CD4-positive, CD25-positive, alpha-beta regulatory T cell (primary cell): ENCODE data around the gene SYDE2. TPM values are rescaled to one million over a fixed set of nuclear protein-coding genes. Genes with fewer than 3 reads are reported as not detected.

Experiments
- ATAC-seq, 2 donors: fragments of 150-1000 bp; cut with Tn5 transposase; one replicate each; pipeline ENCODE4 v1.10.0; 2021; ENCODE audit warnings: low read depth in 2 of 2, moderate number of reproducible peaks in 2 of 2, moderate library complexity in 1 of 2
- DNase-seq, 3 donors: peaks; one replicate each; pipeline versions ENCODE4 v3.0.0 to v3.0.0-alpha.2; 2012 to 2022; ENCODE audit warnings: mixed read lengths in 1 of 3
- H3K27ac ChIP-seq: one replicate; pipeline ENCODE4 v1.7.0; 2013; ENCODE audit warnings: mild to moderate bottlenecking, low read length; ENCODE audit not compliant: insufficient read depth, poor library complexity, severe bottlenecking
- H3K27me3 ChIP-seq: one replicate; pipeline ENCODE4 v1.7.0; 2013; ENCODE audit warnings: low read length; ENCODE audit not compliant: control insufficient read depth, insufficient read depth
- H3K36me3 ChIP-seq: one replicate; pipeline ENCODE4 v1.7.0; 2013; ENCODE audit warnings: mild to moderate bottlenecking, low read length, moderate library complexity; ENCODE audit not compliant: control insufficient read depth, insufficient read depth
- H3K4me1 ChIP-seq: 2 replicates; pipeline ENCODE4 v1.7.0; 2013; ENCODE audit warnings: mild to moderate bottlenecking, low read length; ENCODE audit not compliant: insufficient read depth, control insufficient read depth, poor library complexity, severe bottlenecking
- H3K4me3 ChIP-seq: one replicate; pipeline ENCODE4 v1.7.0; 2013; ENCODE audit warnings: low read depth, mild to moderate bottlenecking, low read length, moderate library complexity
- H3K9me3 ChIP-seq, 2 experiments: 1 replicate in 1 of 2; 2 replicates in 1 of 2; pipeline ENCODE4 v1.7.0; 2013; ENCODE audit warnings: low read length in 2 of 2, mild to moderate bottlenecking in 1 of 2, moderate library complexity in 1 of 2; ENCODE audit not compliant: control insufficient read depth in 2 of 2
- H3K27ac Mint-ChIP-seq, 3 donors: one replicate each; pipeline ENCODE4 v1.8.0; 2020 to 2022; ENCODE audit warnings: mild to moderate bottlenecking in 3 of 3, mixed read lengths in 3 of 3, moderate library complexity in 2 of 3
- H3K27me3 Mint-ChIP-seq: one replicate; pipeline ENCODE4 v1.8.0; 2022; ENCODE audit warnings: mild to moderate bottlenecking, mixed read lengths
- H3K36me3 Mint-ChIP-seq: one replicate; pipeline ENCODE4 v1.8.0; 2020; ENCODE audit warnings: mixed read lengths
- H3K4me1 Mint-ChIP-seq, 4 donors: one replicate each; pipeline ENCODE4 v1.8.0; 2020 to 2022; ENCODE audit warnings: mixed read lengths in 4 of 4, mild to moderate bottlenecking in 1 of 4
- H3K4me3 Mint-ChIP-seq, 4 donors: one replicate each; pipeline ENCODE4 v1.8.0; 2020 to 2022; ENCODE audit warnings: mild to moderate bottlenecking in 4 of 4, mixed read lengths in 4 of 4, moderate library complexity in 3 of 4
- H3K9me3 Mint-ChIP-seq, 7 donors: one replicate each; pipeline ENCODE4 v1.8.0; 2020 to 2022; ENCODE audit warnings: mixed read lengths in 7 of 7, mild to moderate bottlenecking in 3 of 7, moderate library complexity in 2 of 7
- polyA plus RNA-seq, 4 donors: library from polyadenylated mRNA; unstranded; fragments of 300-500 nt; fragmentation: Illumina TruSeq; gene quantifications; one replicate each; pipeline ENCODE4 v1.2.3, GENCODE V29; 2021
- total RNA-seq: library from RNA; stranded (reverse); gene quantifications from one replicate; pipeline ENCODE4 v1.2.3, GENCODE V29; 2022

SYDE2 gene
- total and polyA plus RNA-seq, 5 donors from 2014 or later, result 1.0 to 4.1 (median 1.3) TPM

- H3K9me3 Mint-ChIP-seq, result peaks cover 0 to 5% (median 0%) of the 10 kb centered on the region in 7 donors
- Histone ChIP-seq H3K36me3 (no peaks in the 10 kb centered on the region), H3K27ac (no peak overlapping the region), H3K9me3 (no peaks in the 10 kb centered on the region), H3K27me3 (peaks cover 40% of the 10 kb centered on the region), H3K4me3 (no peak overlapping the region), H3K4me1 (peaks cover 19% of the 10 kb centered on the region)
- H3K27ac Mint-ChIP-seq, result peak overlapping the region in 1 of 3 donors; percentile 64
- DNase-seq (no peak), ATAC-seq (no peak)
- H3K27me3 Mint-ChIP-seq, result peaks cover 82% of the 10 kb centered on the region
- no peak overlapping the region for H3K4me3 Mint-ChIP-seq
- H3K4me1 Mint-ChIP-seq, result peaks cover 7 to 24% (median 13%) of the 10 kb centered on the region in 4 donors
- H3K36me3 Mint-ChIP-seq, result no peaks in the 10 kb centered on the region
These were observed 2.0 kb upstream of the SYDE2 start for GRCh38 chr1:85202864-85203255.

DNA sequence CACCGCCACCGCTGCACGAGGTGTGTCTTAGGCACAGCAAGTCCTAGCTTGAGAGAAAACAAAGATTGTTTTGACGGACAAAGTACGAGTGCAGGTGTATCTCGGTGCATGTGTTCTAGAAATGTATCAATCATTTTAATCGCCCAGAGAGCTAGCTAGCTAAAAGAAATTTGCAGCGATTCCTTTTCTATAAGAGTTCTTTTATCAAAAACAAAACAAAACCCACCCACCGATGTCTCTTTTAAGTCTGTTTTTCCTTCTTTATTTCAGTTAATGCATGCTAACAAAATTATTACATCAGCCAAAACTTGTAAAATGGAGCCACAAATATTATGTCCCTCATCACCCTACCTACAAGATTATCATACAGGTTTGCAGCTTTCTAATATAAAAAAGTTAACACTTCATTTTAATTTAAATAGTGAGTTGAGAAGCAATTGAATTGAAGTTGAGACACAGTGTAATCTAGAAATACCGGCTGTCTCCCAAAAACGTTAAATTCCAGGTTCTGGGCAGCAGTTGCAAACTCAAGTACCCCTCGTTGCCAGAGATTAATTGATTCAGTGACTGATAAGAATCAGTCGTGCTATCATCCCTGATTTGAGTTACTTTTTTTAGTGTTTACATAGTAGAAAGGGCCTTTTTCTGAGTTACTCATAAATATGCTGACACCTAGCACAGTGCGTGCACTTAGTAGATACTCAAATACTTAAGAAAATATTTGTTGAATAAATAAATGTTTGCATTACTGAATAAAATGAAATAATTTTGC is 1.5 kb upstream of the SYDE2 start:
- Mint-ChIP-seq H3K27ac (peak overlapping the region; percentile 88 to 99 (median 98)), H3K36me3 (no peaks in the 10 kb centered on the region), H3K27me3 (peaks cover 79% of the 10 kb centered on the region), H3K4me3 (peak overlapping the region; percentile 94 to 99 (median 98)), H3K9me3 (peaks cover 0 to 2% (median 0%) of the 10 kb centered on the region in 7 donors), H3K4me1 (peaks cover 7 to 28% (median 14%) of the 10 kb centered on the region in 4 donors)
- Histone ChIP-seq H3K4me1 (peaks cover 19% of the 10 kb centered on the region), H3K27ac (peak overlapping the region; percentile 83), H3K36me3 (no peaks in the 10 kb centered on the region), H3K4me3 (peak overlapping the region; percentile 75), H3K27me3 (peaks cover 36% of the 10 kb centered on the region), H3K9me3 (no peaks in the 10 kb centered on the region)
- DNase-seq, result no peak
- peak; percentile 14 to 17 for ATAC-seq

DNA sequence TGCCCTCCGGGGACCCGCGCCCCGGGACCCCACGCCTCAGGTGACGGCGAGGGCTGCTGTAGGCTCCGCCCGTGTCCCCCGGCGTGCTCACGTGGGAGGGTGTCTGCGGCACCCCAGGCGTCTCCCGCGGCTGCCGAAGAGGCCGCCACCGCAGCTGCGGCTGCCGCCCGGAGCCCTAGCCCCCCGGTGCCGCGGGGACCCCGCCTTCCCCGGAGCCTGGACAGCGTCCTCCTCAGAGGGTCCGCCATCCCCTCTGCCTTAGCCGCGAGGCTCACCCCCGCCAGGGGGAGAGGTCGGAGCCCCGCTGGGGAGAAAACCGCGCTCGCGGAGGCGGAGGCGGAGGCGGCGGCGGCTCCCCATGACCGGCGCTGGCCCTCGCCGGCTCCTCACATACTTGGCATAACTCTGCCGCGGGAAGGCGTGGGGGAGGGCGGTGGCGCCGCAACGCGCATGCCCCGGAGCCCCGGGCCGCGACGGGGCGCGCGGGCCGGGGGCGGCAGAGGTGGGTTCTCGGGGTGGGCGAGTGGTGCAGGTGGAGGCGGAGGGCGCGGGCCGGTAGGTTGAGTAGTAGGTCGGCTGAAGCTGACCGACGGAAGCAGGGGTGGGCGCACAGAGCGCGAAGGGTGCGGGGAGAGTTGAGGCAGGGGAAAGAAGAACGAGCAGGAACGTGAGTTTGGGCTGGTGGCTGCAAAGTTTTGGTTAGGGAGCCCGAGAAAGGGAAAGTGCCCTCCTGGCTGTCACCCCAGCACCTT is 700 bp upstream of the SYDE2 start:
- Histone ChIP-seq H3K4me3 (peak overlapping the region; percentile 75), H3K36me3 (no peaks in the 10 kb centered on the region), H3K9me3 (no peaks in the 10 kb centered on the region), H3K4me1 (peaks cover 19% of the 10 kb centered on the region), H3K27me3 (peaks cover 29% of the 10 kb centered on the region), H3K27ac (peak overlapping the region; percentile 83)
- H3K4me1 Mint-ChIP-seq, result peaks cover 7 to 29% (median 15%) of the 10 kb centered on the region in 4 donors
- no peaks in the 10 kb centered on the region for H3K36me3 Mint-ChIP-seq
- DNase-seq, result peak; percentile 60 to 81 (median 72)
- H3K9me3 Mint-ChIP-seq, result peaks cover 0 to 2% (median 0%) of the 10 kb centered on the region in 7 donors
- peak overlapping the region; percentile 94 to 99 (median 98) for H3K4me3 Mint-ChIP-seq
- ATAC-seq, result peak; percentile 72 to 75
- H3K27ac Mint-ChIP-seq, result peak overlapping the region; percentile 88 to 99 (median 98)
- H3K27me3 Mint-ChIP-seq, result peaks cover 73% of the 10 kb centered on the region

- Mint-ChIP-seq H3K4me1 (peaks cover 7 to 33% (median 16%) of the 10 kb centered on the region in 4 donors), H3K36me3 (no peaks in the 10 kb centered on the region), H3K27me3 (peaks cover 70% of the 10 kb centered on the region), H3K27ac (peak overlapping the region; percentile 53 to 85 (median 62)), H3K4me3 (peak overlapping the region; percentile 67 to 90 (median 87)), H3K9me3 (peaks cover 0 to 2% (median 0%) of the 10 kb centered on the region in 7 donors)
- no peaks in the 10 kb centered on the region for H3K36me3 ChIP-seq
- ATAC-seq (no peak), DNase-seq (peak; percentile 5 to 29 (median 19))
- peaks cover 19% of the 10 kb centered on the region for H3K4me1 ChIP-seq
- H3K4me3 ChIP-seq, result peak overlapping the region; percentile 63
- H3K9me3 ChIP-seq, result no peaks in the 10 kb centered on the region
- peaks cover 28% of the 10 kb centered on the region for H3K27me3 ChIP-seq
- H3K27ac ChIP-seq, result peak overlapping the region; percentile 83
These were observed 951 bp downstream of the SYDE2 start for GRCh38 chr1:85199667-85200462.

DNA sequence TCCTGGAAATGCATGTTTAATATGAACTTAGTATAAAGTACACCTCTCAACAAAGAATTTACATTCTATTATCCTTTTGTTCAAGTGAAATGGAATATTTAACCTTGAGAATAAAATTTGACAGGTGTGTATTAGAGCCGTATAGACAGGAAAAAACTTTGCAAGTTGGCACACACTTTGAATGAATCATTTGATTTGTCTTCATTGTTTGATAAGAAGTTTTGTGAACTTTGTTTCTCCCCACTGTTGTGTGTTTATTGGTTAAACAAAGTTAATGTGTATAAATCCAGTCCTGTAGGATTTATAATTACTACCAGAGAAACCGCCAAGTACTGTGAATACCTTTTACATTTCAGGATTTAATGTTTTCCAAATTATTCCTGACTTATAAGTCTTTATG is 2.0 kb downstream of the SYDE2 start:
- no peak overlapping the region for H3K27ac ChIP-seq

DNA sequence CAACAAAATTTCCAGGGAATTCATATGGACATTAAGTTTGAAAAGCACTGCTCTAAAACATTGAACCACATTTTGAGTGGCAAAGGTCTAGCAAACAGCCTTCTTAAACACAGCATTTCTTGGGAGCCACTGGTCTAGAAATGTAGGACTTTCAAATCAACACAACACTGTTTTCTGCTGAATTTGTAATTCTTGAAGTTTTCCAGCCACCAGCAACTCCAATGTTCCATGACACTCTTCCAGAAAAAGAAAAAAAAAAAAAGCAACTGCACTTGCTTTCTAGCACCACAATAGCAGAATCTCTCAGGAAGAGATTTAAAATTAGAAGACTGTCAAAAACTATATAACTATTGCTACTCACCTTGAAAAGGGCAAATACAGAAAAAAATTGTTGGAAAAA is 4.5 kb downstream of the SYDE2 start:
- H3K36me3 Mint-ChIP-seq, result no peaks in the 10 kb centered on the region
- peaks cover 0 to 20% (median 13%) of the 10 kb centered on the region in 4 donors for H3K4me1 Mint-ChIP-seq
- H3K36me3 ChIP-seq, result no peaks in the 10 kb centered on the region
- no peak overlapping the region for H3K27ac Mint-ChIP-seq
- no peaks in the 10 kb centered on the region for H3K9me3 ChIP-seq
- peaks cover 37% of the 10 kb centered on the region for H3K27me3 Mint-ChIP-seq
- DNase-seq, result no peak
- H3K4me3 ChIP-seq, result no peak overlapping the region
- H3K9me3 Mint-ChIP-seq, result peaks cover 0 to 2% (median 0%) of the 10 kb centered on the region in 7 donors
- peaks cover 8% of the 10 kb centered on the region for H3K4me1 ChIP-seq
- peaks cover 7% of the 10 kb centered on the region for H3K27me3 ChIP-seq
- no peak for ATAC-seq
- H3K4me3 Mint-ChIP-seq, result peak overlapping the region in 1 of 4 donors; percentile 28
- no peak overlapping the region for H3K27ac ChIP-seq

More for the DNA sequence above, 2.0 kb downstream of the SYDE2 start:
- no peak overlapping the region for H3K27ac Mint-ChIP-seq
- H3K4me1 ChIP-seq, result peaks cover 19% of the 10 kb centered on the region
- DNase-seq, result no peak
- no peak overlapping the region for H3K4me3 ChIP-seq
- peaks cover 0 to 2% (median 0%) of the 10 kb centered on the region in 7 donors for H3K9me3 Mint-ChIP-seq
- H3K4me1 Mint-ChIP-seq, result peaks cover 7 to 33% (median 16%) of the 10 kb centered on the region in 4 donors
- peaks cover 60% of the 10 kb centered on the region for H3K27me3 Mint-ChIP-seq
- no peaks in the 10 kb centered on the region for H3K36me3 Mint-ChIP-seq
- peak overlapping the region in 1 of 4 donors; percentile 47 for H3K4me3 Mint-ChIP-seq
- no peaks in the 10 kb centered on the region for H3K9me3 ChIP-seq
- H3K27me3 ChIP-seq, result peaks cover 19% of the 10 kb centered on the region
- ATAC-seq, result no peak
- no peaks in the 10 kb centered on the region for H3K36me3 ChIP-seq

- Mint-ChIP-seq H3K36me3 (no peaks in the 10 kb centered on the region), H3K4me3 (no peak overlapping the region), H3K27ac (no peak overlapping the region), H3K4me1 (peaks cover 0 to 20% (median 13%) of the 10 kb centered on the region in 4 donors), H3K27me3 (peaks cover 37% of the 10 kb centered on the region), H3K9me3 (peaks cover 0 to 2% (median 0%) of the 10 kb centered on the region in 7 donors)
- peaks cover 7% of the 10 kb centered on the region for H3K27me3 ChIP-seq
- H3K4me1 ChIP-seq, result peaks cover 8% of the 10 kb centered on the region
- no peaks in the 10 kb centered on the region for H3K36me3 ChIP-seq
- no peaks in the 10 kb centered on the region for H3K9me3 ChIP-seq
- H3K4me3 ChIP-seq, result no peak overlapping the region
- DNase-seq, result no peak
- H3K27ac ChIP-seq, result no peak overlapping the region
- no peak for ATAC-seq
These were observed 5.1 kb downstream of the SYDE2 start for GRCh38 chr1:85195703-85196102.
